ENCODE results near the gene TMA16. TPM values are rescaled to one million over a fixed set of nuclear protein-coding genes. Genes with fewer than 3 reads are reported as not detected.
"Not testable (repeated sequence)": the region's sequence is repeated elsewhere in the genome, so short reads cannot be mapped to it uniquely, and the experiment has no call there.

TMA16 gene
- total RNA-seq, result 12.3 TPM
- long read RNA-seq, transcript TMA16-201 (7 exons, 1,978 nt), result major isoform, 14 of 19 reads
- long read RNA-seq, partial matches to known transcripts, result 3 of 19 reads
- long read RNA-seq, other reads (novel, unspliced or antisense), result 1 of 19 reads

- peak; percentile 89 for DNase-seq (ENCODE audit: low spot score)
- intact Hi-C loops (cut with DNase I), result no loop called here
Observed at GRCh38 chr4:163494360-163495241, at the start of gene TMA16. TMA16 (plus strand) TSS chr4:163494690; CDS start chr4:163494802, 112 bp downstream.

GRCh38 chr4:163447023-163447422 lies 47.5 kb upstream of the TMA16 start:
- intact Hi-C loops (cut with DNase I); DNase-seq (ENCODE audit: low spot score): not testable (repeated sequence)

GRCh38 chr4:163447481-163447880 lies 47.0 kb upstream of the TMA16 start:
- no peak for DNase-seq (ENCODE audit: low spot score)
- intact Hi-C loops (cut with DNase I), result no loop called here

- intact Hi-C loops (cut with DNase I), result no loop called here
- DNase-seq (ENCODE audit: low spot score), result no peak
Observed at GRCh38 chr4:163448540-163449203, 45.8 kb upstream of the TMA16 start.

- intact Hi-C loops (cut with DNase I), result no loop called here
- DNase-seq (ENCODE audit: low spot score), result no peak
Observed at GRCh38 chr4:163462556-163462955, 31.9 kb upstream of the TMA16 start.

- DNase-seq (ENCODE audit: low spot score), result no peak
- intact Hi-C loops (cut with DNase I), result no loop called here
Observed at GRCh38 chr4:163467082-163467770, 27.3 kb upstream of the TMA16 start.

GRCh38 chr4:163470391-163470790 lies 24.1 kb upstream of the TMA16 start:
- intact Hi-C loops (cut with DNase I), result no loop called here

GRCh38 chr4:163473130-163473529 lies 21.4 kb upstream of the TMA16 start:
- intact Hi-C loops (cut with DNase I), result no loop called here
- no peak for DNase-seq (ENCODE audit: low spot score)

More at GRCh38 chr4:163470391-163470790, 24.1 kb upstream of the TMA16 start:
- no peak for DNase-seq (ENCODE audit: low spot score)

GRCh38 chr4:163473576-163473975 lies 20.9 kb upstream of the TMA16 start, which contains the start of gene TKTL2:
TKTL2 (minus strand) TSS chr4:163473754; CDS start chr4:163473734, 20 bp downstream.
- no peak for DNase-seq (ENCODE audit: low spot score)
- intact Hi-C loops (cut with DNase I), result no loop called here

GRCh38 chr4:163474027-163474426 lies 20.5 kb upstream of the TMA16 start:
- intact Hi-C loops (cut with DNase I), result no loop called here
- no peak for DNase-seq (ENCODE audit: low spot score)

- no peak for DNase-seq (ENCODE audit: low spot score)
- intact Hi-C loops (cut with DNase I), result no loop called here
Observed at GRCh38 chr4:163476761-163477438, 17.6 kb upstream of the TMA16 start.

- DNase-seq (ENCODE audit: low spot score), result no peak
- intact Hi-C loops (cut with DNase I), result no loop called here
Observed at GRCh38 chr4:163482190-163482589, 12.3 kb upstream of the TMA16 start.

GRCh38 chr4:163484906-163485305 lies 9.6 kb upstream of the TMA16 start:
- intact Hi-C loops (cut with DNase I), result loop anchor here (2.0 kb wide), 1 partner anchor 64 kb away; no protein-coding TSS in a partner anchor
- no peak for DNase-seq (ENCODE audit: low spot score)

GRCh38 chr4:163485589-163485988 lies 8.9 kb upstream of the TMA16 start:
- intact Hi-C loops (cut with DNase I), result loop anchor here (2.0 kb wide), 1 partner anchor 63 kb away; no protein-coding TSS in a partner anchor

GRCh38 chr4:163486321-163486720 lies 8.2 kb upstream of the TMA16 start:
- DNase-seq (ENCODE audit: low spot score), result no peak
- intact Hi-C loops (cut with DNase I), result no loop called here

More at GRCh38 chr4:163485589-163485988, 8.9 kb upstream of the TMA16 start:
- DNase-seq (ENCODE audit: low spot score), result no peak

GRCh38 chr4:163489929-163490328 lies 4.6 kb upstream of the TMA16 start:
- intact Hi-C loops (cut with DNase I), result no loop called here
- no peak for DNase-seq (ENCODE audit: low spot score)

- intact Hi-C loops (cut with DNase I), result no loop called here
- no peak for DNase-seq (ENCODE audit: low spot score)
Observed at GRCh38 chr4:163492951-163493504, 1.5 kb upstream of the TMA16 start.

- intact Hi-C loops (cut with DNase I), result no loop called here
- DNase-seq (ENCODE audit: low spot score), result no peak
Observed at GRCh38 chr4:163493643-163494359, 689 bp upstream of the TMA16 start.
